GM18505 (cell line): Measurements from ENCODE around the gene DNPH1.

ENCODE experiments used
- ATAC-seq: cut with Tn5 transposase; IDR thresholded peaks from one replicate; pipeline ENCODE4 v1.9.1; 2021; ENCODE audit not compliant: unreplicated experiment
- POLR2A ChIP-seq: IDR thresholded peaks from 4 replicates; pipeline ENCODE4 v1.6.1; 2011; ENCODE audit warnings: borderline replicate concordance; ENCODE audit not compliant: insufficient read depth, insufficient read length; ENCODE audit errors: extremely low read depth

Gene DNPH1

DNA sequence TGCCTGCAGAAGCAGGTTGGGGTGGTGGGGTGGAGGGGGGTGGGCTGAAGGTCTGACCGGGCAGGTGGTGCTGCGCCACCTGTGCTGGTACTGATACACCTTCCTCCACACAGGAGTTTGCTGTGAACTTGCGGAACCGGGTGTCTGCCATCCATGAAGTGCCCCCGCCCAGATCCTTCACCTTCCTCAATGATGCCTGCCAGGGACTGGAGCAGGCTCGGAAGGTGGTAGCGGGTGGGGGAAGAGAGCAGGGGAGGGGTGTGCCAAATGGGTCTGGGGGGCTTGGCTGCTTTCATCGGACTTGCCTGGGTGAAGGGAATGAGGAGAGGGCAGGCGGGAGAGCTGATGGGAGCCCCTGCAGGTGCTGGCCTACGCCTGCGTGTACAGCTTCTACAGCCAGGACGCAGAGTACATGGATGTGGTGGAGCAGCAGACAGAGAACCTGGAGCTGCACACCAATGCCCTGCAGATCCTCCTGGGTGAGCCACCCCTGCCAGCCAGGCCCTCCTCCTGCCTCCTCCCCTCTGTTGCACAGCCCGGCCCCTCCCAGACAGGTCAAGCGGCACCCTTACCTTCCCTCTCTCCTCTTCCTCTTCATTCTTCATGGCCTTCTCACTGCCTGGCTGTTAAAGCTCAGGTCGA is 6.7 kb downstream of the DNPH1 start:
- ATAC-seq = no peak
- TF ChIP-seq POLR2A = no peak

DNA sequence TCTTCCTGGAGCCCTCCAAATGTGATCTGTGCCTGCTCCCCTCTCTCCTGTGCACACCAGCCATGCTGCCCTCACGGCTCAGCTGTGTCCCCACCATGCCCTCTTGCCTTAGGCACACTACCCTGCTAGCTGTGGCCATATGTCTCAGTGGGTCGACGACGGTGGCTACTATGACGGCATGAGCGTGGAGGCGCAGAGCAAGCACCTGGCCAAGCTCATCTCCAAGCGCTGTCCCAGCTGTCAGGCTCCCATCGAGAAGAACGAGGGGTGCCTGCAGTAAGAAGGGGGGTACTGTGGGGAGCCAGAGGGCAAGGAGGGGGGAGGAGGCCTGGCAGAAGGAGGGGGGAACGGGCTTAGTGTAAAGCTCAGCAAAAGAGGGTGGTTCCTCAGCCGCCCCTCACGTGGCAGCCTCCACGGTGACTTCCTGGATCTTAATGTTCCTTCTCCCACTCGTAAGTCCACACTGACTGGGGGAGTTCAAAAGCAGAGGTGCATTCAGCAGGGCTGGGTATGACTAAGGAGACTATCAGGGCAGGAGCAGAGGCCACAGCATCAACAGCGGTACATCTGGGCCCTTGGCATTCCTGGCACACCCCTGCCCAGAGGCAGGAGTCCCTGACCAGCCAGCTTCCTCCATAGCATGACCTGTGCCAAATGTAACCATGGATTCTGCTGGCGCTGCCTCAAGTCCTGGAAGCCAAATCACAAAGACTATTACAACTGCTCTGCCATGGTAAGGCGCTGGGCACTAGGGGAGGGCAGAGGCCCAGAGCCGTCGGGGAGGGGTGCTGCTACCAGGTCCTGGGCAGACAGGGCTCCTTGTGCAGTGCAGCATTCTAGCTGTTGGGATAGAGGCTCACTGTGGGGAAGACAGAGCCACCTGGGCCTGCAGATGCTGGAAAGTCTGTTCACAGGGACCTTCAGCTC is 8.0 kb downstream of the DNPH1 start:
- no peak for TF ChIP-seq POLR2A
- no peak for ATAC-seq

DNA sequence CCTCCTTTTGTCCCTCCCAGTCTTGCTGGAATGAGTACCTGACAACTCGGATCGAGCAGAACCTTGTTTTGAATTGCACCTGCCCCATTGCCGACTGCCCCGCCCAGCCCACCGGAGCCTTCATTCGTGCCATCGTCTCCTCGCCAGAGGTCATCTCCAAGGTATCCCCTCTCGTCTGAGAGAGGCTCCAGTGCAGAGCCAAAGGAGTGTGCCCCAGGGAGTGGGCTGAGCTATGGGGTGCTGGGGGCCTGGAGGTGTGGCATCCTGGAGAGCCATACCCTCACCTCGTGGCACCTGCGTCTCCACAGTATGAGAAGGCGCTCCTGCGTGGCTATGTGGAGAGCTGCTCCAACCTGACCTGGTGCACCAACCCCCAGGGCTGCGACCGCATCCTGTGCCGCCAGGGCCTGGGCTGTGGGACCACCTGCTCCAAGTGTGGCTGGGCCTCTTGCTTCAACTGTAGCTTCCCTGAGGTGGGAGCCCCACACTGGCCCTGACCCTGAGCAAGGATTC is 8.8 kb downstream of the DNPH1 start:
- TF ChIP-seq POLR2A = no peak
- no peak for ATAC-seq

DNA sequence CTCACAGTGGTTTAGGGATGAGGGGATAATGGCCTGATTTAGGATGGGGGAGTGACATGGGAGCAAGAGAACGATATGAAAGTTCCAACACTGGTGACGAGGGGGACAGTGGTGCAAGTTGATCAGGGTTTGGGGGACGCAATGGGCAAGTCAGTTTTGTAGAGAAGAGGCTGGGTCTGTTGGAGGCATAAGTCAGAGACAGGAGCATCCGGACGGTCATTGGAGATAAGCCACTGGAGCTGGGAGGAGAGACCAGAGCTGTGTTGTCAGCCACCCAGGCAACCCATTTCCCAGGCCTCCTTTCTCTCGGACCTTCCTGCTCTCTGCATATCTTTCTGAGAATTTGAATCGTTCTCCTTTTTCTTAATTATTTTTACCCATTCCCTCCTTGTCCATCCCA is 9.5 kb downstream of the DNPH1 start:
- ATAC-seq = no peak
- no peak for TF ChIP-seq POLR2A

DNA sequence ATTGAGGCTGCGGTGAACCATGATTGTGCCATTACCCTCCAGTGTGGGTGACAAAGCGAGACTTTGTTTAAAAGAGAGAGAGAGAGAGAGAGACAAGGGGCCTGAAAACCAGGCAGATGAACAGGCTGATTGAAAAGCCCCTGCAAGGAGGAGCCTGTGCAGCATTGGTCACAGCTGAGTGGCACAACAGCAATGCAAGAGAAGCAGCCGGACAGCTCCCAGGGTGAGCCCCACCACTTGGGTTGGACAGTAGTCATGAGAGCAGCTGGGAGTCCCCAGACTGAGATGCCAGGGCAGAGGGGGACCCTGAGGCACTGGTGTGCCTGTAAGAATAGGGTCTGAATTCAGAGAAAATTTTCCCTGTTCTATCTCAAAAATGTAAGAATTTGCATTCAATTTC is 10.2 kb downstream of the DNPH1 start:
- no peak for ATAC-seq
- TF ChIP-seq POLR2A = no peak

- ATAC-seq = no peak
- TF ChIP-seq POLR2A = no peak
Measured at GRCh38 chr6:43217351-43217750, 11.9 kb downstream of the DNPH1 start.

GRCh38 chr6:43216200-43216599 is 13.1 kb downstream of the DNPH1 start:
- ATAC-seq = no peak

DNA sequence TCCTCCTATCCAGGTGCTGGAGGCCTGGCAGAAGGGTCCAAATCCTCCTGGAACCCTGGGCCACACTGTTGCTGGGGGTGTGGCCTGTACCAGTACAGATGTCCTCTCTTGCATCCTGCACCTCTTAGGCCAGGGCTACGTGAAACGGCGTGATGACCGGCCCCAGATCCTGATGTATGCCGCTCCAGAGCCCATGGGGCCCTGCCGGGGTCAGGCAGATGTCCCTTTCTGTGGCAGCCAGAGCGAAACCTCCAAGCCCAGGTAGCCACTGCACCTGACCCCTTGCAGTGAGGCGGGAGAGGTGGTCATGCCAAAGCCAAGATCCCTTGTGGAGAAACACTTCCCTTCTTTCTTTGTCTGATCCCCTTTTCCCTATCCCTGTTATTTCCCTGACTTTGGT is 14.2 kb downstream of the DNPH1 start:
- no peak for TF ChIP-seq POLR2A
- no peak for ATAC-seq

More at GRCh38 chr6:43216200-43216599, 13.1 kb downstream of the DNPH1 start:
- no peak for TF ChIP-seq POLR2A

DNA sequence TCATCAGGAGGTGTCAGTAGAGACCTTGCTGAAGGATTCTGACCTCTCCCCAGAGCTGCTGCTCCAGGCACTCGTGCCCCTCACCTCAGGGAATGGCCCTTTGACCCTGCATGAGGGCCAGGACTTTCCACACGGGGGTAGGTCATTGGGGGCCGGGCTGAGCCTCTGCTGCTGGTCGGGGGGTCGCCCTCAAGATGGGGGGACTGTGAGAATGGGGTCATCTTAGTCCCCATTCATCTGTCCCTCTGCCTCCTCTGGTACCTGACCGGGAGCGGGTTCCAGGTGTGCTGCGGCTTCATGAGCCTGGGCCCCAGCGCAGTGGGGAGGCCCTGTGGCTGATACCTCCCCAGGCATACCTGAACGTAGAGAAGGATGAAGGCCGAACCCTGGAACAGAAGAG is 15.8 kb downstream of the DNPH1 start:
- ATAC-seq = no peak

DNA sequence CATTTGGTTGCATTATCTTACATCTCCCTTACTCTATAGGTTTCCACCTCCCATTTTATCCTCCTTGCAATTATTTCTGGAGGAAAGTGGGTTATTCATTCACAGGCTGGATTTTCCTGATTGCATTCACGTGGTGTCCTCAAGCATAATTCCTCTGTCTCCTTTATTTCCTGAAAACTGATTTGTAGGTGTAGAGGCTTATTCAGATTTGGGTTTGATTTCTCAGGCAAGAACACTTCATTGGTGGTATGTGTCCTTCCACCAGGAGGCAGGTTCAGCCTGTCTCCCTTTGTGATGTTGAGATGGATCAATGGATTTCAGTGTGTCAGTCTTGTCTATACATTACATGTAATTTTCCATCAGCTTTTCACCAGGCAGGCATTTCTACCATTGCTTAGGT is 17.3 kb downstream of the DNPH1 start:
- ATAC-seq = no peak
- TF ChIP-seq POLR2A = no peak

More for the DNA sequence above, 15.8 kb downstream of the DNPH1 start:
- no peak for TF ChIP-seq POLR2A

- TF ChIP-seq POLR2A = no peak
- ATAC-seq = no peak
Measured at GRCh38 chr6:43207286-43207685, 22.0 kb downstream of the DNPH1 start.

DNA sequence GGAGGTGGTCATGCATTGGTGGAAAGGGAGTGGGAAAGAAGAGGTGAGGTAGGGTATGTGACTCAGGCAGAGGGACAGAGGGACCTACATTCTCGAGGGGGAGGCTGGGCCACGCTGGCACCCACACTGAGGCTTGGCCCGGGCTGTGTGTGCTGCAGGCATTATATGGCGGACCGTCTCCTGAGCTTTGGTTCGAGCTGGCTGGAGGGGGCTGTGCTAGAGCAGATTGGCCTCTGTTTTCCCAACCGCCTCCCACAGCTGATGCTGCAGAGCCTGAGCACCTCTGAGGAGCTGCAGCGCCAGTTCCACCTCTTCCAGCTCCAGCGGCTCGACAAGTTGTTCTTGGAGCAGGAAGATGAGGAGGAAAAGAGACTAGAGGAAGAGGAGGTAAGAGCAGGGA is 23.4 kb downstream of the DNPH1 start:
- no peak for ATAC-seq
- TF ChIP-seq POLR2A = no peak

- TF ChIP-seq POLR2A = no peak
Measured at GRCh38 chr6:43204271-43205105, 24.8 kb downstream of the DNPH1 start.

More at GRCh38 chr6:43204271-43205105, 24.8 kb downstream of the DNPH1 start:
- no peak for ATAC-seq
